ENCODE data around the gene MEF2D.
A peak's percentile ranks its signal among the peaks of the same experiment; 100 is the strongest.

Gene MEF2D

GRCh38 chr1:156438278-156438987 lies 62.1 kb downstream of the MEF2D start:
- DNase-seq: no peak

DNA sequence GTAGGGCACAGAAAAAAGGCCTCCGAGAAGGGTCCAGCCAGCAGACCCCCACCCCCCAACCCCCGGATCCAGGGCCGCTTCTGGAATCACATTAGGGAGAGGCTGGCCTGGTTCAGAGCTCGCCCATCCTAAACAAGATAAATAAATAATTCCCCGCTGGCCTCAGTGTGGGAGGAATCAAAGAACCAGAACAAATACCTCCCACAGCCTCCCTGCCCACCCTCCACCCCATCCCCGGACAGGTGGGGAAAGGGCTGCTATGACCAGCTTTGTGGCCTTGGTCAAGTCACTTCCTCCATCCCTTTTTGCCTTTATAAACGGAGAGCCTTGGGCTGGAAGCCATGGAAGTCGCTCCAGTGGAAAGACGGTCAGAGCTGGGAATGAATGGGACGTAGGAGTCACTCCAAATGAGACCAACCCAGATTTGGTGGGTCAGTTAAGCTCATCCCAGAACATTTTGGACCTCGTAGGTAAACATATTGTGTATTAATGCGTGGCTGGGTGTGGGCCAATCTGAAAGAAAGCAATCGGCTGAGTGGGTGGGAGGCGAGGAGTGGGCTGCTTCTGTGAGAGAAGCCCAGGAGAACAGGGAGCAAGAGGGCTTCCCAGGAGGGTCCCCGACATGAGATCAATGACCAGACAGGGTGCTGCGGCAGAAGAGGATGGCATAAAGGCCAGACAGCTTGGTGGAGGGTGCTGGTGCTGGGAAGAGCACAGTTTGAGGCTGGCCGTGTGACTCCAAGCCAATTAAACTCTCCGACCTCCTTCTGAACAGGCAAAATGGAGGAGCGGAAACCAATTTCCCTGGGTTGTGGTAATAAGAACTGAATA lies 63.3 kb downstream of the MEF2D start:
- no peak for DNase-seq

- no peak for DNase-seq
These were observed 64.2 kb downstream of the MEF2D start for GRCh38 chr1:156436141-156437036.

DNA sequence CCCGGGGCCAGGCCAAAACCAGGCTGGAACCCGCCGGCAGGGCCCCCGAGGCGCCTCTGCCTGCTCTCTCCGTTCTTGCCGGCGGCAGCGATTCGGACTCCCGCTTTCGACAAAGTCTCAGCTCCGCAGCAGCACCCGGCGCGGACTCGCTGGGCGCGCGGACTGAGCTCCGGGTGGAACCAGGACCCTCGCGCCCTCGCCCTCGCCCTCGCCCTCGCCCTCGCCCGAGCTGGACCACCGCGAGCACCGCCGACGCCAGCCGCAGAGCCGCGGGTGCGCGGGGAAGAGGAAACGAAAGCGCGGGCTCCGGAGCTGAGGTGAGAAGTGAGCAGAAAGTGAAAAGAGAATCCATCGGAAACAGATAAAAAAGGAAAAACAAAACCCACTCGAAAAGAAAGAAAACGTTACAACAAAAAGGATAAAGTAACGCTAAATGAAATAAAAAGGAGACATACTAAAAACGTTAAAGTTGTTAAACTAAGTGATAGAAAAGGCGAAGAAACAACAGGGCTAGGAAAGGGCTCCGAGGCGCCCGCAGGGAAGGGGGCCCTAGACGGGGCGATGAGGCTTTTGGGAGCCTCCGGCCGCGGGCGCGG lies 64.9 kb downstream of the MEF2D start:
- peak; percentile 32 for DNase-seq

DNA sequence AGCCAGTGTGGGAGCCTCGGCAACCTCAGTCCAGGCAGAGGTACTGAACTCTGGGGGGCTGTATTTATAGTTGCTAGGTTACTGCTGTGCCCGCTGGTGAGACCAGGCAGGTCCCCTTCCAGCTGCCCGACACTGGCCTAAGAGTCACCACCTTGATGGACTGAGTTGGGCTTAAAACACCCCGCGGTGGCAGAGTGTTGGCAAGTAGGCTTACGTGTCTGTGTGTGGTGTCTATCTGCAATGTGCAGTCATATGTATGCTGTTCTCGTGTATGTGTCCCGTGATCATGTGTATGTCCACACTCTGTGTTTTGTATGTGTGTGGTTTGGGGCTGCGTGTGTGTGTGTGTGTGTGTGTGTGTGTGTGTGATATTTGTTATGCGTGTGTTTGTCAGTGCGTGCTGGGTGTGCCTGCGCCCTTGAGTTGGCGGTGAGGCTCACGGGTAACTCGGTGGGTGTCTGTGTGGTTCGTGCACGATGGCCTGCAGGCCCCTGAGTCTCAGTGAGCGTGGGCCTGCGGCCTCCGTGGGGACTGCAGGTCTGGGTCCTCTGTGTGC lies 65.5 kb downstream of the MEF2D start:
- no peak for DNase-seq

DNA sequence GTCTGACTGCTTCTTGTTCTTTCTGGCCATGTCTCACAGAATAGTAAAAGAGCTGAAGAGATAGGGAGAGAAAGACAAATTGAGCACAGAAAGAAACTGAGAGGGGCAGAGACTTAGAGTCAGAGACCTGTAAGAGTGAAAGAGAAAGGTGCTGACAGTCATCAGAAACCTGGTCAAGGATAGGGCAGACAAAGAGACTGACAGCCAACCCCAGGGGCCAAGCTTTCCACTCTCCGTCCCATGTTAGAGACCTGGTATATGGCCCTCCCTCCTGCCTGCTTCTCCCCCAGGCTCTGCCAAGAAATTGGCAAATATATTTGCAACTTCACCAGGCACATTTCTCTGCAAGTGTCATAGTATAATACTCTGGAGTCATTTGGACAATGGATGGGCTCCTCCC lies 67.0 kb downstream of the MEF2D start:
- DNase-seq: no peak

DNA sequence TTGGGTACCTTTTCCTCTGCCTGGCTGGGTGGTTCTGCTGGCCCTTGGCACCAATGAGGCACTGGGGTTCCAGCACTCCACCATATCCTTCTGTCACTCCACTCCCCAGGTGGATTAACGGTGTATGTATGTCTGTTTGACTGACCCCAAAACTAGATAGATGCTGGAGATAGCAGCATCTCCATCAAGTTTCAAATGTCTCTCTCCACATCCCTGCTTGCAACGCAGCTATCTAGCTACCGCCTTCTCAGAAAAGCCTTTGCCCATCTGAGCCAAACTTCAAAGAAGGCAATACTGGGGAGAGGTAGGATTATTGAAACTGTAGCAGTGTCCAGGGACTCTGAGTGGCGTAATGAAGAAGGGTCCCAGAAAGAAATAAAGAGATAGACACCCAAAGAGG lies 67.5 kb downstream of the MEF2D start:
- DNase-seq: no peak

- no peak for DNase-seq
These were observed 67.9 kb downstream of the MEF2D start for GRCh38 chr1:156432669-156433018.

DNA sequence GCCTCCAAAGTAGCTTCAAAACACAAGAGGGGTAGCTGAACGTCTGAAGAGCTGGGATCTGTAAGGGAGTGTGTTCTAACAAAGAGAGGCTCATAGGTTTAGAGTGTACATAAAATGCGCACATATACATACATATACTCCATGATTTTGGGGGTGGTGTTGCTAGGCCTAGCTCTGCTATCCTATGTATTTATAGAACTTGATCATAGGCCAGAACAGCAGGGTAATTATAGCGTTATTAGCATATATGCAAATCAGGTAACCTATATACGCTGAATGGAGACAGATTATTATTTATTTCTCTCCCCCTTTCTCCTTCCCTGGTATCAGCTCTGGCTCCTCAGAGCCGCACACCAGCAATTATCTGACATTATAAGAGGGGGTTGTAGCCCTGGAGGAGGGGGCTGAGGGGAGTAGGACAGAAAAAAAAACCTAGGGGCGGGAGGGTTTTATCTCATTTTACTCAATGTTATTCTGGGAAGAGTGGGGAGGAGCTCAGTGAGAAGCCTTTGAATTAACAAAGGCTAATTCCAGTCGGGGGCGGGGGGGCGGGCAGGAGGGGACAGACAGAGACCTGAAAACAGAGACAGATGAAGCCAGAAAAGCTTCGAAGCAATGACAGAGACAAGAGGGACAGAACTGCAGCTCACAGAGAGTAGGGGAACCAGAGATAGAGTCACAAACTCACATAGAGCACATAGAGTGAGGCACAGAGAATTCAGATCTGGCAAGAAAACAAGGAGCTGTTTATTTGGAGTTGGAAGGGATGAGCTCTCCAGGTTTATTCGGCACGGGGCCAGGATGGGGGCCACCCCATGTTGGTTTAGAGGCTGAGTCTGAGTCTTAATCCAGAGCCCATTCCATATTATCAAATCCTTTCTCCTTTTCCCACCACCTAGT lies 68.6 kb downstream of the MEF2D start:
- DNase-seq: no peak

DNA sequence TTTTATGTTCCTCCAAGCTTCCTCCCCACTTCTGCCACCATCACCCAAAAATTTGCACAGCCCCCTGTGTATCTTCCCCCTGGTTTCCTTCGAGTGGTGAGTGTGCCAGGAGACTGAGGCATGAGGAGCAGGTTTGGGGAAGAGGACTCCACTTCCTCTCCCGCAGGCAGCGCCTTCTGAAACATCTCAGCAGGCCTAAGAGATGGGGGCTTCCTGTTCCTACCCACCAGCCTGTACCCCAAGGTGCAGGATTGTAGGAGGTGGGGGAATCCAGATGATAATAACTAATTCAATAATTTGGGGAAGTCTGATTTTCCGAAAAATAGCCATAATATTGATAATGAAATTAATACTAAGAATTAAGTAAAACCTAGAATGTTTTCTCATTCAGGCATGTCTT lies 69.2 kb downstream of the MEF2D start:
- no peak for DNase-seq

DNA sequence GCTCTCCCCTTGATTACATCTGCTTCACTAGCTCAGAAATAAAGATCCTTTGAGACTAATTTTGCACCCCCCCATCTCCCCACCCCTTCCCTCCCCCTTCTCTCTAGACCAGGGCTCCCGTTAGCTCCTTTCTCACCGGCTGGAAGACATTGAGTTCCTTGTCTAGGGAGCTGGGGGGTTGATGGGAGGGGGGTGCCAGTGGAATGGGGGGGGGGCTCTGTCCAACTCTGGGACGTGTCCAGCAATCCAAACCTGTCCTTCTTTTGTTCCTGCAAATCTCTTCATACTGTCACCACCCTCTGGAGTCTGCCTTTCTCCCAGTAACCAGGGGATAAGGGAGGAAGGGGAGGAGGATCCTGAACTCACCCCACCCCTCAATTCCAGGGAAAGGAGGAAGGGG lies 69.7 kb downstream of the MEF2D start:
- DNase-seq: no peak

GRCh38 chr1:156430303-156430702 lies 70.3 kb downstream of the MEF2D start:
- DNase-seq: no peak

- no peak for DNase-seq
These were observed 71.1 kb downstream of the MEF2D start for GRCh38 chr1:156429313-156430060.

GRCh38 chr1:156428746-156429288 lies 71.8 kb downstream of the MEF2D start:
- no peak for DNase-seq

DNA sequence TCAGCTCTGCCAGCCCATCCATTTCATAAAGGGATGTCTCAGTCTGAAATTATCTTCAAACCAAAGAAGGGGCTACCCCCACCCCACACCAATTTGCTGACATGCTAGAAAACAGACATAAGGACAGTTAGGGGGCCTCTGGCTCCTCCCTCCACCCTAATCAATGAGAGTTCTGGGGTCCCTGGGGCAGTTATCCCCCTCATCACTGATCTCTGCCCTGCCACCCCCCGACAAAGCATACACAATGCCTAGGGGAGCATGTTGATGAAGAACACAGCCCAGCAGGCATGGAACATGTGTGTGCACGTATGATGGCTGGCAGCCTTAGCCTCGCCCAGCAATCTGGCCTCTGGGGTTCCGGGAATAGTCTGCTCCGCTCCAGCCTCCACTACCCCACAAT lies 72.6 kb downstream of the MEF2D start:
- DNase-seq: no peak

DNA sequence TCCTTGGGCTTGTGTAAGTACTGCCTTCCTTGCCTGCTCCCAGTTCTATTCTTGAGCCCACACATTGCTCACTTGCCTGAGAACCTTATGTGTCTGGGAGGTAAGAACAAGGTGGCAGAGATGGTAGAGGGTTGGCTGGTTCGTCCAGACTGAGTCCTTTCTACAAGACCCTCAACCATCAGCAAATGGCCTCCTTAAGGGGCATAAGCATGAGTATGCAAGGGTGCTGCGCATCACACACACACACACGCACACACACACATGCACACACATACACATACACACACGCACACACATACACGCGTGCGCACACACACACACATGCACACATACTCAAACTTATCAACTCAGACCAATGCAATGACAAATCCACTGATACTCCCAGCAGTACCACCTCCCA lies 74.6 kb downstream of the MEF2D start:
- no peak for DNase-seq

DNA sequence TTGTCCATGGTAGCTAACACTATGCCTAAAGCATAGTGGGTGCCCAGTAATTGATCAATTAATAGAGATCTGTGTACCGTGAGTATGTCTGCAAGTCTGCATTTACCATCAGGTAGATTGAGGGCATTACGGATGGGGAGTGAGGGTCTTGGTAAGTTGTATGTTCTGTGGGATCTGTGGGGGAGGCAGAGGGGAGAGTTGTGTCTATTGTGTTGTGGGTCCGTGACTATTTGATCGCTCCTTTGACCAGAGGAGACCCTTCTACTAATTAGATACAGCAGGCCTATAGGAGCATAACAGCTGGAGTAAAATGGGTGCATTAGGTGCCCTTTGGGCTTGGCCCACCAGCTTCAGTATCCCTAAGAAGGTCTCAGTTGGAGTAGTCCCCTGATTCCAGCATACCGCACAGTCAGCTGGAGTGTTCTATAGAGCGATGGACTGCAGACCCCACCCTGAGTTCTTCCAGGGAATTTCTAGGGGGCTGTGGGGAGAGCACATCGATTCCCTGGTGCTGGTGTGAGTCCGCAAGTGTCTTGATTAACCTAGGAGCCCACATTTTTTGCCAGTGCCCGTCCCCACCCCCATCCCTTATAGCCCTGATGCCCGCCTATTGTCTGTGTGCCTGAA lies 75.7 kb downstream of the MEF2D start:
- no peak for DNase-seq

DNA sequence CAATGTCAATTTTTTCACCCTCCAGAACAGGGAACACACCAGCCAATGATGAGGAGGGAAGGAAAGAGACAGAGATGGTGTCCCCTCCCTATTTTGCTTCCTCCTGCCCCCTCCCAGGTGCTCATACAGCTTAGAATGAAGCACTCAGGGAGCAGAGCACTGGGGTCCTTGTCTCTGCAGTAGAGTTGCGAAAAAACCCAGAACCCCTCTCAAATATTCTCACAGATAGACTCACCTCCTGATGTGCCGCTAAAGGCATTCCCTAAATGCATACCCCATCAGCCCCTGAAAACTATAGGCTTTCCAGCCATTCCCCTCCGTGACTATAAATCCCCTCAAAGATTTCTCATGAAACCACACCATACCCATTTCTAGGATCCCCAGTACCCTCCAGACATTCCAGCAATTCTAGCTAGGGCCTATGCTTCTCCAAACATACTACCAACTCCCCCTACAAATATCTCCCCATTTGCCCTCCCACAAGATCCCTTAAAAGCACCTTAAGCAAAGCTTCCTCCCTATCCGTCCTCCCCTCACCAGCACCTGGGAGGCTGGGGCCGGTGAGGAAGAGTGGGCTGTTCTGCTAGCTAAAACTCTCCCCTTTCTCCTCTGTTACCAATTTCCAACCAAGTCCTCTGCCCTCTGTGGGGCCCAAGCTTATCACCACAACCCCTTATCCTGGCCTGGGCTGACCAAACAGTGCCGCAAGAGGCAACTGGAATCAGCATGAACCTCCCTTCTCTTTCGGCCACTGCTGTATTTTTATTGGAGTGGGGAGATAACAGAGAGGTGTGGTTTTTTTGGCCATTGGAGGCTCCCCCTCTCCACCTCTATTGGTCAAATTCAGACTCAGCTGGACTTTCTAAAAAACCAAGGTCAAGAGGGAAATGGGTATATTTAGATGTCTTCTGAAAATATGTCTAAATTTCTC lies 76.9 kb downstream of the MEF2D start:
- no peak for DNase-seq

- no peak for DNase-seq
These were observed 77.9 kb downstream of the MEF2D start for GRCh38 chr1:156422602-156423091.

Data from stimulated activated CD4-positive, alpha-beta T cell treated with anti-CD3 and anti-CD28 coated beads, Interleukin-4, amount 100 ng/mL, for 1 hour (primary cell).